ENCODE data around the gene TMSB4X.

DNA sequence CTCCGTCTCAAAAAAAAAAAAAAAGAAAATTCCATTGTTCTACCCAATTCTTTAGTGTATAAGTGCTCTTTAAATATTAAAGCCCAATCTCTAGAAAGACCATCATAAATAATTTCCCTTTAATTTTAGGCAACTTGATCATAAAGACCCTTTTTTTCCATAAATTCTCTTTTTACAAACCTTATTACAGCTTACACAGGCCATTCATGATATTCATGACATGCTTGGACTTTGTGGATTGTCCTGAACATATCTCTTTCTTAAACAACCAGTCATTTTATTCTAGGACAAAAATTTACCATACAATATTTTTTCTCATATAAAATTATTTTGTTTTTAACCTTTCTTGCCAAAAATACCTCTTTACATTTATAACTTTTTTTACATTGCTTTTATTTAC is 38.0 kb upstream of the TMSB4X start:
- no peak for TF ChIP-seq YY1 (IDR thresholded peaks at IDR 0.05; ENCODE audit: low read depth)
- TF ChIP-seq POLR2AphosphoS5 (IDR thresholded peaks at IDR 0.05; ENCODE audit: low read depth, low read length) = no peak
- no peak for TF ChIP-seq JUND (IDR thresholded peaks at IDR 0.05)
- TF ChIP-seq CTCF (IDR thresholded peaks at IDR 0.05) = no peak
- no peak for TF ChIP-seq IRF3 (IDR thresholded peaks at IDR 0.05; ENCODE audit: low read depth, low read length)
- TF ChIP-seq NRF1 (IDR thresholded peaks at IDR 0.05; ENCODE audit: low read depth, low read length) = no peak
